Activated CD8-positive, alpha-beta memory T cell treated with anti-CD3 and anti-CD28 coated beads for 24 hours (primary cell): Measurements from ENCODE around the gene UBE3B.

Experiments used
- DNase-seq: peaks from one replicate; pipeline ENCODE4 v3.0.0-alpha.2; 2020

UBE3B gene

GRCh38 chr12:109557200-109557599, 79.8 kb downstream of the UBE3B start:
- no peak for DNase-seq

GRCh38 chr12:109557805-109558204, 80.4 kb downstream of the UBE3B start:
- no peak for DNase-seq

- no peak for DNase-seq
Measured at GRCh38 chr12:109558374-109559199, 81.2 kb downstream of the UBE3B start.

GRCh38 chr12:109559200-109559505, 81.7 kb downstream of the UBE3B start:
- DNase-seq = no peak

- no peak for DNase-seq
Measured at GRCh38 chr12:109559601-109560000, 82.2 kb downstream of the UBE3B start.

GRCh38 chr12:109560867-109561710, 83.7 kb downstream of the UBE3B start:
- DNase-seq = no peak

GRCh38 chr12:109561711-109562030, 84.2 kb downstream of the UBE3B start:
- DNase-seq = no peak

- DNase-seq = no peak
Measured at GRCh38 chr12:109562871-109563270, 85.4 kb downstream of the UBE3B start.

- DNase-seq = no peak
Measured at GRCh38 chr12:109563291-109564284, 86.2 kb downstream of the UBE3B start.

GRCh38 chr12:109566424-109566823, 89.0 kb downstream of the UBE3B start:
- no peak for DNase-seq

- DNase-seq = no peak
Measured at GRCh38 chr12:109567296-109567695, 89.9 kb downstream of the UBE3B start.

GRCh38 chr12:109567967-109568366, 90.5 kb downstream of the UBE3B start:
- no peak for DNase-seq

GRCh38 chr12:109568486-109568885, 91.1 kb downstream of the UBE3B start:
- DNase-seq = no peak

GRCh38 chr12:109571773-109572505, 94.5 kb downstream of the UBE3B start:
- no peak for DNase-seq

- no peak for DNase-seq
Measured at GRCh38 chr12:109572506-109572845, 95.0 kb downstream of the UBE3B start.

- peak; percentile 97 for DNase-seq
Measured at GRCh38 chr12:109573029-109573913, 95.8 kb downstream of the UBE3B start, which contains the start of the genes MMAB and MVK. Gene MMAB (minus strand): TSS chr12:109573504. CDS start chr12:109573480, 24 bp downstream. Gene MVK (plus strand): TSS chr12:109573794. CDS start chr12:109574823, 1,029 bp downstream.

GRCh38 chr12:109573914-109574244, 96.4 kb downstream of the UBE3B start:
- DNase-seq = no peak

GRCh38 chr12:109575683-109576082, 98.2 kb downstream of the UBE3B start:
- no peak for DNase-seq

GRCh38 chr12:109577311-109577710, 99.9 kb downstream of the UBE3B start:
- no peak for DNase-seq

- DNase-seq = no peak
Measured at GRCh38 chr12:109578330-109578927, 101.0 kb downstream of the UBE3B start.

- DNase-seq = no peak
Measured at GRCh38 chr12:109579639-109580038, 102.2 kb downstream of the UBE3B start.
